Hepatocyte (in vitro differentiated cells): ENCODE results near the gene NKX2-1. TPM values are rescaled to one million over a fixed set of nuclear protein-coding genes. Genes with fewer than 3 reads are reported as not detected.
A peak's percentile ranks its signal among the peaks of the same experiment; 100 is the strongest.

Source experiments
- DNase-seq: peaks from one replicate; pipeline ENCODE4 v3.0.0-alpha.2; 2016; ENCODE audit warnings: low spot score
- H2AFZ ChIP-seq: fragments of 200-600 bp; sonication (generic); 2 replicates; pipeline ENCODE4 v1.6.0; 2016; ENCODE audit warnings: antibody characterized with exemption, mild to moderate bottlenecking
- H3K27ac ChIP-seq: fragments of 200-600 bp; sonication (generic); 2 replicates; pipeline ENCODE4 v1.5.1; 2016; ENCODE audit warnings: mild to moderate bottlenecking
- H3K27me3 ChIP-seq: fragments of 200-600 bp; sonication (generic); 2 replicates; pipeline ENCODE4 v1.6.1; 2016
- H3K36me3 ChIP-seq: fragments of 200-600 bp; sonication (generic); replicated peaks from 2 replicates; pipeline ENCODE4 v1.5.1; 2016; ENCODE audit warnings: low read depth; ENCODE audit not compliant: insufficient read depth
- H3K4me1 ChIP-seq: fragments of 200-600 bp; sonication (generic); 2 replicates; pipeline ENCODE4 v1.5.1; 2016; ENCODE audit warnings: mild to moderate bottlenecking, moderate library complexity; ENCODE audit not compliant: insufficient read depth
- H3K4me2 ChIP-seq: fragments of 200-600 bp; sonication (generic); 2 replicates; pipeline ENCODE4 v1.6.0; 2016
- H3K4me3 ChIP-seq: fragments of 200-600 bp; sonication (generic); 2 replicates; pipeline ENCODE4 v1.5.1; 2016; ENCODE audit warnings: mild to moderate bottlenecking
- H3K79me2 ChIP-seq: fragments of 200-600 bp; sonication (generic); 2 replicates; pipeline ENCODE4 v1.6.0; 2017; ENCODE audit warnings: mild to moderate bottlenecking
- H3K9me2 ChIP-seq: fragments of 200-600 bp; sonication (generic); replicated peaks from 2 replicates; pipeline ENCODE4 v1.6.0; 2017; ENCODE audit warnings: mild to moderate bottlenecking; ENCODE audit not compliant: insufficient read depth
- H3K9me3 ChIP-seq: fragments of 200-600 bp; sonication (generic); 2 replicates; pipeline ENCODE4 v1.5.1; 2016; ENCODE audit warnings: low read depth, mild to moderate bottlenecking
- H4K20me1 ChIP-seq: fragments of 200-600 bp; sonication (generic); 2 replicates; pipeline ENCODE4 v1.6.0; 2016; ENCODE audit warnings: mild to moderate bottlenecking; ENCODE audit not compliant: insufficient read depth, poor library complexity, severe bottlenecking
- EZH2 ChIP-seq: fragments of 200-600 bp; sonication (generic); IDR thresholded peaks from 2 replicates; pipeline ENCODE4 v1.6.1; 2016; ENCODE audit warnings: antibody characterized with exemption, mild to moderate bottlenecking, borderline replicate concordance
- EZH2phosphoT487 ChIP-seq: fragments of 200-600 bp; sonication (generic); IDR thresholded peaks from one replicate; pipeline ENCODE4 v1.6.1; 2018; ENCODE audit warnings: antibody characterized with exemption, mild to moderate bottlenecking, low read depth, moderate library complexity; ENCODE audit not compliant: unreplicated experiment, severe bottlenecking
- WGBS: methylation state at CpG from one replicate; pipeline ENCODE4 v1.1.6; 2016; ENCODE audit warnings: low lambda C conversion rate; ENCODE audit errors: missing lambda C conversion rate; 5-methylcytosine and 5-hydroxymethylcytosine counted together
- polyA plus RNA-seq: library from polyadenylated mRNA; unstranded; fragments of >200 nt; fragmentation: Nextera tagmentation; extraction: Ambion mirVana; gene quantifications from 2 replicates; pipeline ENCODE4 v1.2.1, GENCODE V29; 2016
- total RNA-seq: library from RNA; depleted of rRNA; stranded (reverse); fragments of >200 nt; gene quantifications from 2 replicates; pipeline ENCODE4 v1.2.3, GENCODE V29; 2014
- TF ChIP-seq, protein P1 (sequence below): fragments of 200-600 bp; sonication (generic); IDR thresholded peaks from 2 replicates; pipeline ENCODE4 v1.5.1; 2016; ENCODE audit warnings: antibody characterized with exemption, mild to moderate bottlenecking; ENCODE audit not compliant: poor library complexity

The NKX2-1 gene
- total and polyA plus RNA-seq, 2 experiments from 2014 or later: 2.2 to 2.7 TPM

GRCh38 chr14:36513451-36514277 is 6.4 kb downstream of the NKX2-1 start:
- TF ChIP-seq EZH2: peak; percentile 41
- TF ChIP-seq, protein P1, sequence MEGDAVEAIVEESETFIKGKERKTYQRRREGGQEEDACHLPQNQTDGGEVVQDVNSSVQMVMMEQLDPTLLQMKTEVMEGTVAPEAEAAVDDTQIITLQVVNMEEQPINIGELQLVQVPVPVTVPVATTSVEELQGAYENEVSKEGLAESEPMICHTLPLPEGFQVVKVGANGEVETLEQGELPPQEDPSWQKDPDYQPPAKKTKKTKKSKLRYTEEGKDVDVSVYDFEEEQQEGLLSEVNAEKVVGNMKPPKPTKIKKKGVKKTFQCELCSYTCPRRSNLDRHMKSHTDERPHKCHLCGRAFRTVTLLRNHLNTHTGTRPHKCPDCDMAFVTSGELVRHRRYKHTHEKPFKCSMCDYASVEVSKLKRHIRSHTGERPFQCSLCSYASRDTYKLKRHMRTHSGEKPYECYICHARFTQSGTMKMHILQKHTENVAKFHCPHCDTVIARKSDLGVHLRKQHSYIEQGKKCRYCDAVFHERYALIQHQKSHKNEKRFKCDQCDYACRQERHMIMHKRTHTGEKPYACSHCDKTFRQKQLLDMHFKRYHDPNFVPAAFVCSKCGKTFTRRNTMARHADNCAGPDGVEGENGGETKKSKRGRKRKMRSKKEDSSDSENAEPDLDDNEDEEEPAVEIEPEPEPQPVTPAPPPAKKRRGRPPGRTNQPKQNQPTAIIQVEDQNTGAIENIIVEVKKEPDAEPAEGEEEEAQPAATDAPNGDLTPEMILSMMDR: no peak
- peak; percentile 22 for TF ChIP-seq EZH2phosphoT487
- WGBS: 2% methylated on average over 33 of the region's 38 CpGs
- peaks cover 97% of the 10 kb centered on the region for H3K27me3 ChIP-seq
- H3K4me3 ChIP-seq: no peak overlapping the region
- no peaks in the 10 kb centered on the region for H3K9me2 ChIP-seq
- H3K4me1 ChIP-seq: no peaks in the 10 kb centered on the region
- no peak overlapping the region for H2AFZ ChIP-seq
- no peak overlapping the region for H3K4me2 ChIP-seq
- no peaks in the 10 kb centered on the region for H3K79me2 ChIP-seq
- no peak for DNase-seq
- no peaks in the 10 kb centered on the region for H4K20me1 ChIP-seq
- no peak overlapping the region for H3K27ac ChIP-seq
- no peaks in the 10 kb centered on the region for H3K36me3 ChIP-seq
- H3K9me3 ChIP-seq: no peaks in the 10 kb centered on the region

DNA sequence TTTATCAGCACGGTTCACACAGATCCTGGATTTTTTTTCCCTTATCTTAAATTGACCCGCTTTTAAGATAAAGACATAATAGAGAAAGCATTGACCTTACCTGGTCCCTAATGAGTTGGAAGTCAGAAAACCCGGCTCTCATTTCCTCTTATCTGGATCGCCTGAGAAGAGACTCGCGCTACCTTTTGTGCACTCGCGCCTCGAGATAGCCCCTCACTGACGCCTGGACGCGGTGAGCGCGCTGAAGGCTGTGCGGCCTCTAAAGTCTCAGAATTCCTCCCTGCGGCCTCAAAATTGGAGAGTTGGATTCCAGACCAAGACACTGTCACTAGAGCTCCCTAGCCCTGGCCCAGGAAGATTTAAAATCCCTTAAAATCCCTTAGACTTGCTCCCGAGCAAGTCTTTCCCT is 7.0 kb downstream of the NKX2-1 start:
- no peak overlapping the region for H3K27ac ChIP-seq
- H3K27me3 ChIP-seq: peaks cover 96% of the 10 kb centered on the region
- H3K9me3 ChIP-seq: no peaks in the 10 kb centered on the region
- no peak overlapping the region for H3K4me2 ChIP-seq
- no peaks in the 10 kb centered on the region for H4K20me1 ChIP-seq
- TF ChIP-seq EZH2 (peak; percentile 91), EZH2phosphoT487 (peak; percentile 75)
- TF ChIP-seq, protein P1: no peak
- no peak overlapping the region for H2AFZ ChIP-seq
- H3K4me1 ChIP-seq: no peaks in the 10 kb centered on the region
- no peaks in the 10 kb centered on the region for H3K9me2 ChIP-seq
- WGBS: 1% methylated on average over 17 of the region's 17 CpGs
- no peak overlapping the region for H3K4me3 ChIP-seq
- DNase-seq: no peak
- H3K79me2 ChIP-seq: no peaks in the 10 kb centered on the region
- H3K36me3 ChIP-seq: no peaks in the 10 kb centered on the region

DNA sequence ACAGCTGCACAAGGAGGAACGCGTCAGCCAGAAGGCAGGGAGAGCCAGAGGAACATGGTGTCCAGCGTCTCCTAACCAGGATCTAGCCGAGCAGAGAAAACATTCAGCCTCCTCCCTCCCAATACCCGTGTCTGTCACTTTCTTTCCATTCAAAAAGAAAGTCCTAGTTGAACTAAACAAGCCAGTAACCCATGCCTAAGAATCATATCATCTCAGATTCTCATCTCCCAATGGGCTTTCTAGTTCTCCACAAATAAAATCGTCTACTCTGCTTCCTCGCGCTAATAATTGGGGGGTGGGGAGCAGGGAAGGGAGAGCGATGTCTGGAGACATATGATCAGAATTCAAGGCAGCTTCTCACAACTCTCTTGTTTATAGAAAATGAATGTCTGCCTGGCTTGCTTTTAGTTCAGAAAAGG is 7.4 kb downstream of the NKX2-1 start:
- TF ChIP-seq, protein P1: no peak
- no peak for TF ChIP-seq EZH2
- TF ChIP-seq EZH2phosphoT487: no peak
- H3K4me1 ChIP-seq: no peaks in the 10 kb centered on the region
- no peaks in the 10 kb centered on the region for H3K9me3 ChIP-seq
- no peak overlapping the region for H3K4me3 ChIP-seq
- no peaks in the 10 kb centered on the region for H3K79me2 ChIP-seq
- no peaks in the 10 kb centered on the region for H4K20me1 ChIP-seq
- DNase-seq: no peak
- no peak overlapping the region for H3K27ac ChIP-seq
- H3K27me3 ChIP-seq: peaks cover 96% of the 10 kb centered on the region
- no peaks in the 10 kb centered on the region for H3K9me2 ChIP-seq
- 6% methylated on average over 9 of the region's 9 CpGs for WGBS
- H3K36me3 ChIP-seq: no peaks in the 10 kb centered on the region
- no peak overlapping the region for H3K4me2 ChIP-seq
- H2AFZ ChIP-seq: no peak overlapping the region
